Central memory CD8-positive, alpha-beta T cell (primary cell): ENCODE results near the gene COA5.
"Not testable (repeated sequence)": the region's sequence is repeated elsewhere in the genome, so short reads cannot be mapped to it uniquely, and the experiment has no call there.

Experiments
- ATAC-seq: fragments of 150-1000 bp; cut with Tn5 transposase; replicated peaks from 2 replicates; pipeline ENCODE4 v1.10.0; 2022; ENCODE audit warnings: mild to moderate bottlenecking, moderate FRiP score, moderate number of reproducible peaks; ENCODE audit not compliant: poor library complexity, severe bottlenecking; ENCODE audit errors: extremely low read depth
- DNase-seq, 2 donors: peaks; one replicate each; pipeline ENCODE4 v3.0.0; 2021; ENCODE audit warnings: low spot score in 2 of 2
- H3K27ac Mint-ChIP-seq: one replicate; pipeline ENCODE4 v1.8.0; 2022; ENCODE audit warnings: low read depth, mild to moderate bottlenecking, moderate library complexity, mixed read lengths
- H3K27me3 Mint-ChIP-seq: one replicate; pipeline ENCODE4 v1.8.0; 2022; ENCODE audit warnings: mixed read lengths
- H3K36me3 Mint-ChIP-seq: one replicate; pipeline ENCODE4 v1.8.0; 2022; ENCODE audit warnings: mild to moderate bottlenecking, moderate library complexity, mixed read lengths; ENCODE audit not compliant: insufficient read depth
- H3K4me1 Mint-ChIP-seq: one replicate; pipeline ENCODE4 v1.8.0; 2022; ENCODE audit warnings: mixed read lengths
- H3K4me3 Mint-ChIP-seq: one replicate; pipeline ENCODE4 v1.8.0; 2022; ENCODE audit warnings: mild to moderate bottlenecking, moderate library complexity, mixed read lengths
- H3K9me3 Mint-ChIP-seq: one replicate; pipeline ENCODE4 v1.8.0; 2022; ENCODE audit warnings: mixed read lengths

Gene COA5

DNA sequence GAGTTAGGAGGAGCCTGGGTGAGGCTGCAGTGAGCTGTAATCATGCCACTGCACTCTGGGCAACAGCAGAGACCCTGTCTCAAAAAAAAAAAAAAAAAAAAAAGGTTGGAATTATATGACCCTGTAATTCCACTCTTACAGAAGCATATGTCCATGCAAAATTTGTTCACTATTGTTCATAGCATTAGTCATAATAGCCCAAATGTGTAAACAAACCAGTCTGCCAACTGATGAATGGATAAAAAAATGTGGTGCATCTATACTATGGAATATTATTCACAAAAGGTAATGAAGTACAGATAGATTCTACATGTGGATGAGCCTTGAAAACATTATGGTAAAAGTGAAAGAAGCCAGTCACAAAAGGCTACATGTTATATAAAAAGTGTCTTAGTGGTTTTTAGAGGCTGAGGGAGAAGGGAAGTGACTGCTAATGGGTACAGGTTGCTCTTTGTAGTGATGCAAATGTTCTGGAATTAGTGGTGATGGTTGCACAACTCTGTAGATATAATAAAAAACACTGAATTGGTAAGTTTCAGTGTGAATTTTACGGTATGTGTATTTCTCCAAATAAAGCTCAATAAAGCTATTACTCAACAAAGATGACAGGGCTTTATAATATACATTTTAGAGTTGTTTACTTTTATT is 9.4 kb downstream of the COA5 start:
- H3K4me3 Mint-ChIP-seq = no peak overlapping the region
- peaks cover 9% of the 10 kb centered on the region for H3K4me1 Mint-ChIP-seq
- no peak for DNase-seq
- no peaks in the 10 kb centered on the region for H3K27me3 Mint-ChIP-seq
- peak overlapping the region; percentile 68 for H3K27ac Mint-ChIP-seq
- H3K9me3 Mint-ChIP-seq = peaks cover 2% of the 10 kb centered on the region
- H3K36me3 Mint-ChIP-seq = peaks cover 35% of the 10 kb centered on the region
- no peak for ATAC-seq

DNA sequence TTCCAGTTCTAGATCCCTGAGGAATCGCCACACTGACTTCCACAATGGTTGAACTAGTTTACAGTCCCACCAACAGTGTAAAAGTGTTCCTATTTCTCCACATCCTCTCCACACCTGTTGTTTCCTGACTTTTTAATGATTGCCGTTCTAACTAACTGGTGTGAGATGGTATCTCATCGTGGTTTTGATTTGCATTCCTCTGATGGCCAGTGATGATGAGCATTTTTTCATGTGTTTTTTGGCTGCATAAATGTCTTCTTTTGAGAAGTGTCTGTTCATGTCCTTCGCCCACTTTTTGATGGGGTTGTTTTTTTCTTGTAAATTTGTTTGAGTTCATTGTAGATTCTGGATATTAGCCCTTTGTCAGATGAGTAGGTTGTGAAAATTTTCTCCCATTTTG is 13.6 kb downstream of the COA5 start:
- peaks cover 26% of the 10 kb centered on the region for H3K36me3 Mint-ChIP-seq
- H3K27me3 Mint-ChIP-seq, H3K9me3 Mint-ChIP-seq, H3K4me3 Mint-ChIP-seq, DNase-seq, ATAC-seq, H3K27ac Mint-ChIP-seq: not testable (repeated sequence)
- peaks cover 19% of the 10 kb centered on the region for H3K4me1 Mint-ChIP-seq

- no peak for DNase-seq
- Mint-ChIP-seq H3K9me3 (peaks cover 4% of the 10 kb centered on the region), H3K4me1 (peaks cover 19% of the 10 kb centered on the region), H3K27ac (peak overlapping the region; percentile 38), H3K4me3 (no peak overlapping the region), H3K27me3 (no peaks in the 10 kb centered on the region), H3K36me3 (peaks cover 26% of the 10 kb centered on the region)
- ATAC-seq = no peak
These were observed 15.7 kb downstream of the COA5 start for GRCh38 chr2:98592565-98592964.

DNA sequence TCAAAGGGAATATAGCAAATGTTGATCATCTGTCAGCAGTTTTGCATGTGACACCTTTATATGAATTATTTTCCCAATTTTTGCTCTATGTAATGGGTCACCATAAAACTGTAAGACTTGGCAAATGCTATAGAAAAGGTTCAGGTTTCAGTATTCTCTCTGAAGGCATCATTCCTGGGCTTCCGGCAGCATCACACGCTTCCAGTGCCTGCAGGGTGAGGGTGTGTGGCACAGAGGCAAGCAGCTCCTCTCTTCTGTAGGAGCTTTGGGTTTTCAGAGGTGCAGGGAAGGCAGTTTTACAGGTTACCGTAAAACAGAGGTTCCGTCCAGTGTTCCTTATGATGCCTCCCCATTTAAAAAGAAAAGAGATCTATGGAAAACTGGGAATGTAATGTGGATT is 18.8 kb downstream of the COA5 start:
- Mint-ChIP-seq H3K9me3 (peaks cover 4% of the 10 kb centered on the region), H3K27me3 (no peaks in the 10 kb centered on the region), H3K27ac (peak overlapping the region; percentile 46), H3K36me3 (peaks cover 41% of the 10 kb centered on the region), H3K4me3 (no peak overlapping the region), H3K4me1 (peaks cover 11% of the 10 kb centered on the region)
- DNase-seq (no peak), ATAC-seq (no peak)

GRCh38 chr2:98588880-98589431 is 19.4 kb downstream of the COA5 start:
- H3K27ac Mint-ChIP-seq = peak overlapping the region; percentile 46
- H3K4me3 Mint-ChIP-seq = no peak overlapping the region
- H3K4me1 Mint-ChIP-seq = peaks cover 10% of the 10 kb centered on the region
- H3K36me3 Mint-ChIP-seq = peaks cover 40% of the 10 kb centered on the region
- H3K27me3 Mint-ChIP-seq = no peaks in the 10 kb centered on the region
- DNase-seq (no peak), ATAC-seq (no peak)
- H3K9me3 Mint-ChIP-seq = peaks cover 3% of the 10 kb centered on the region

GRCh38 chr2:98586551-98587140 is 21.7 kb downstream of the COA5 start:
- Mint-ChIP-seq H3K4me1 (no peaks in the 10 kb centered on the region), H3K27ac (peak overlapping the region; percentile 44), H3K9me3 (no peaks in the 10 kb centered on the region), H3K4me3 (no peak overlapping the region), H3K36me3 (peaks cover 43% of the 10 kb centered on the region), H3K27me3 (no peaks in the 10 kb centered on the region)
- ATAC-seq (no peak), DNase-seq (no peak)

DNA sequence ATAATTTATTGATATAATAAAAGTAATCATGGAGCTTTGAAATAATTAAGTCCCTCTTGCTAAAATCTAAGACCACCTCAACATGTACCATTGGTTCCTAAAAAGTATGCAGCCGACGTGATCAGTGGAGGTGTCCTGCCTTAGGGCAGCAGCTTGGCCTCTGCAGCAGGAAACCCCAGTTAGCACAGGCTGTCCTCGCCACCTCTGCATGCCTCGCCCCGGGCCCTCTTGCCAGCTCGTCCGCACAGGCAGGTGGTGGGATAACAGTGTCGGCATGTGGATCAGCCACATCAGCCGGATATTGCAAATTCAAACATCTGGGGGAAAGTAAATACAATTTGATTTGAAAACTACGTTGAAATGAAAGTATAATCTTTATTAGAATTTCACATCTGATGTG is 22.9 kb downstream of the COA5 start:
- Mint-ChIP-seq H3K27ac (no peak overlapping the region), H3K36me3 (peaks cover 49% of the 10 kb centered on the region)

GRCh38 chr2:98583816-98584618 is 24.3 kb downstream of the COA5 start:
- Mint-ChIP-seq H3K9me3 (no peaks in the 10 kb centered on the region), H3K27ac (no peak overlapping the region), H3K27me3 (no peaks in the 10 kb centered on the region), H3K36me3 (peaks cover 49% of the 10 kb centered on the region), H3K4me3 (no peak overlapping the region), H3K4me1 (no peaks in the 10 kb centered on the region)
- DNase-seq = no peak
- no peak for ATAC-seq

More for the DNA sequence above, 22.9 kb downstream of the COA5 start:
- H3K9me3 Mint-ChIP-seq = no peaks in the 10 kb centered on the region
- no peak overlapping the region for H3K4me3 Mint-ChIP-seq
- no peaks in the 10 kb centered on the region for H3K27me3 Mint-ChIP-seq
- no peak for ATAC-seq
- DNase-seq = no peak
- no peaks in the 10 kb centered on the region for H3K4me1 Mint-ChIP-seq

DNA sequence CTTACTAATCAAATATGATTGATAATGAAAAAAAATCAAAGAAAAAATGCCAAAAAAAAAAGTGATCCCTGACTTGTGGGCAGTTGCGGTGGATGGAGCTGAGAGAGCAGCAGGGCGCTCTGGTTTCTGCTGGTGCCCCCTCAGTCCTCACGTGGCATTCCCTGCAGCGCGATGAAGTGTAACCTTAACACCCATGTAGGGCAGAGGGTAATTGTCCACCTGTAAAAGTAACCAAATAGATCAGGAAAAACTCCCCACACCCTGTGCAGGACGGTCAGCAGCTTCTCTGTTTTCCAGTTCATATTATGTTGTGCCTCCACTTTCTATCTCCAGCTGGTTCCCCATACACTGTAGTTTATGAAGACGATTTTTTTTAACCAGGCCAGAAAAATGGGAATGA is 25.0 kb downstream of the COA5 start:
- no peaks in the 10 kb centered on the region for H3K4me1 Mint-ChIP-seq
- peaks cover 52% of the 10 kb centered on the region for H3K36me3 Mint-ChIP-seq
- H3K27ac Mint-ChIP-seq = no peak overlapping the region
- DNase-seq (no peak), ATAC-seq (no peak)
- no peak overlapping the region for H3K4me3 Mint-ChIP-seq
- no peaks in the 10 kb centered on the region for H3K27me3 Mint-ChIP-seq
- no peaks in the 10 kb centered on the region for H3K9me3 Mint-ChIP-seq

DNA sequence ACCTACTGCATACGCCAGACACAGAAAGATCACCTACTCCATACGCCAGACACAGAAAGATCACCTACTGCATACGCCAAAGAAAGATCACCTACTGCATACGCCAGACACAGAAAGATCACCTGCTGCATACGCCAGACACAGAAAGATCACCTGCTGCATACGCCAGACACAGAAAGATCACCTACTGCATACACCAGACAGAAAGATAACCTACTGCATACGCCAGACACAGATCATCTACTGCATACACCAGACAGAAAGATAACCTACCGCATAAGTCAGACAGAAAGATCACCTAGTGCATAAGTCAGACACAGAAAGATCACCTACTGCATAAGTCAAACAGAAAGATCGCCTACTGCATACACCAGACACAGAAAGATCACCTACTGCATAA is 25.8 kb downstream of the COA5 start:
- DNase-seq (no peak), ATAC-seq (no peak)
- H3K9me3 Mint-ChIP-seq = no peaks in the 10 kb centered on the region
- H3K27ac Mint-ChIP-seq = no peak overlapping the region
- H3K27me3 Mint-ChIP-seq = no peaks in the 10 kb centered on the region
- no peaks in the 10 kb centered on the region for H3K4me1 Mint-ChIP-seq
- peaks cover 58% of the 10 kb centered on the region for H3K36me3 Mint-ChIP-seq
- no peak overlapping the region for H3K4me3 Mint-ChIP-seq

DNA sequence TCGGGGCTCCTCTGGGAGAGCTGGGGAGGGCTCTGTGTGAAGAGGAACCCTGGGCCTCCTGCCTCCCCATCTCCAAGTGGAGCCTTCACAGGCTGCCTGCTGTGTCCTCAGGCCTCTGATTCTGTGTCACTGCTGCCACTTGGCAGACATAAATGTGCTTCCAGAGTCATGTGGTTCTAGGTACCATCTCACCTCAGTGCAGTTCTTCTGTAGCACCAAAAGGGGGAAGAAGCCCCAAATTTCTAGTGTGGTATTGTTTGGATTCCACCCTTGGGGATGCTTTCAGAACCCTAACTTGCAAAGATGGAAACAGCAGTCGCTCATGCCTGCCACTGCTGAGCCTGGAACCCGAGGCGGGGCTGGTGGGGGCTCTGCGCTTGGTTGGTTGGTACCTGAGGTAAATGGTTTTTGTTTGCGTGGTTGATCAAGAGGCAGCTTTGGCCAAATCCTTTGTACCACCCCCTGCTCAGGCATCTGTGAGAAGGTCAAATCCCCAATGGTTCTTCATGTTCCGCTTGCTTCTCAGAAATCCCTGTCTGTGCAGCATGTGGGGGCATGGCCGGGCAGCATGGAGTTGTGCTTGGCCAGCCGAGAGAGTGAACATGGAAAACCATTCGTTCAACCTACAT is 27.5 kb downstream of the COA5 start:
- Mint-ChIP-seq H3K27ac (peak overlapping the region; percentile 39), H3K36me3 (peaks cover 51% of the 10 kb centered on the region), H3K4me1 (no peaks in the 10 kb centered on the region), H3K9me3 (no peaks in the 10 kb centered on the region), H3K4me3 (no peak overlapping the region), H3K27me3 (no peaks in the 10 kb centered on the region)
- DNase-seq (no peak), ATAC-seq (no peak)

DNA sequence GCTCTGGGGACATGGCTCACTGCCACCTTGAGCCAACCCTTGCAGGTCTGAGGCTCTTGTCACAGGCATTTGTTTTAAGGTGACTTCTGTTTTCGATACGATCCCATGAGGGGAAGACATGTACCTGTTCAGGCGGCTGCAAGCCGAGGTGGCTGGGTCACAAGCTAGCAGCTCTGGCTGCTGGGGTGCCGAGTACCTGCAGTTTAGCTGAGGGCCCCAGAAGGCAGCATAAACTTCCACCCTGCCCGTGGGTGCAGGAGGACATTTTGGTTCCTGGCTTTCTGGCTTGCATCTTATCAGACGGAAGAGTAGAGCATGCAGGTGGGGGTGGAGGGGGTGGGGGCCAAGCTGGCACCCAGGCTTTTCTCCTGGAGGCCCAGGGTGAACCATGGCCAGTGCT is 28.4 kb downstream of the COA5 start:
- Mint-ChIP-seq H3K27me3 (no peaks in the 10 kb centered on the region), H3K27ac (no peak overlapping the region), H3K4me1 (no peaks in the 10 kb centered on the region), H3K4me3 (no peak overlapping the region), H3K9me3 (no peaks in the 10 kb centered on the region), H3K36me3 (peaks cover 51% of the 10 kb centered on the region)
- ATAC-seq = no peak
- DNase-seq = no peak
